ENCODE measurements around the gene CPA1.
"Not testable (repeated sequence)": the region's sequence is repeated elsewhere in the genome, so short reads cannot be mapped to it uniquely, and the experiment has no call there.

The CPA1 gene

GRCh38 chr7:130369110-130369711, 11.1 kb upstream of the CPA1 start:
- peak; percentile 68 for DNase-seq
- in situ Hi-C loops (cut with MboI; ENCODE audit: low pct_unique_long_range_greater_than_20kb, low sequenced_read_pairs): no loop called here

GRCh38 chr7:130369831-130370550, 10.3 kb upstream of the CPA1 start:
- in situ Hi-C loops (cut with MboI; ENCODE audit: low pct_unique_long_range_greater_than_20kb, low sequenced_read_pairs): no loop called here
- DNase-seq: no peak

- in situ Hi-C loops (cut with MboI; ENCODE audit: low pct_unique_long_range_greater_than_20kb, low sequenced_read_pairs): no loop called here
- DNase-seq: no peak
Observed at GRCh38 chr7:130371046-130371445, 9.2 kb upstream of the CPA1 start.

- no peak for DNase-seq
- in situ Hi-C loops (cut with MboI; ENCODE audit: low pct_unique_long_range_greater_than_20kb, low sequenced_read_pairs): no loop called here
Observed at GRCh38 chr7:130372402-130373165, 7.7 kb upstream of the CPA1 start.

GRCh38 chr7:130374507-130374906, 5.8 kb upstream of the CPA1 start:
- in situ Hi-C loops (cut with MboI; ENCODE audit: low pct_unique_long_range_greater_than_20kb, low sequenced_read_pairs): no loop called here
- no peak for DNase-seq

GRCh38 chr7:130376461-130376860, 3.8 kb upstream of the CPA1 start:
- DNase-seq; in situ Hi-C loops (cut with MboI; ENCODE audit: low pct_unique_long_range_greater_than_20kb, low sequenced_read_pairs): not testable (repeated sequence)

GRCh38 chr7:130377178-130377577, 3.1 kb upstream of the CPA1 start:
- DNase-seq: no peak
- in situ Hi-C loops (cut with MboI; ENCODE audit: low pct_unique_long_range_greater_than_20kb, low sequenced_read_pairs): no loop called here

- in situ Hi-C loops (cut with MboI; ENCODE audit: low pct_unique_long_range_greater_than_20kb, low sequenced_read_pairs): no loop called here
- DNase-seq: no peak
Observed at GRCh38 chr7:130379019-130379418, 1.3 kb upstream of the CPA1 start.

GRCh38 chr7:130379532-130379920, 768 bp upstream of the CPA1 start:
- in situ Hi-C loops (cut with MboI; ENCODE audit: low pct_unique_long_range_greater_than_20kb, low sequenced_read_pairs): no loop called here

GRCh38 chr7:130380861-130381455, 664 bp downstream of the CPA1 start:
- in situ Hi-C loops (cut with MboI; ENCODE audit: low pct_unique_long_range_greater_than_20kb, low sequenced_read_pairs): no loop called here
- DNase-seq: no peak

More at GRCh38 chr7:130379532-130379920, 768 bp upstream of the CPA1 start:
- no peak for DNase-seq

- no peak for DNase-seq
- in situ Hi-C loops (cut with MboI; ENCODE audit: low pct_unique_long_range_greater_than_20kb, low sequenced_read_pairs): no loop called here
Observed at GRCh38 chr7:130381468-130382312, 1.4 kb downstream of the CPA1 start.

- in situ Hi-C loops (cut with MboI; ENCODE audit: low pct_unique_long_range_greater_than_20kb, low sequenced_read_pairs): no loop called here
- no peak for DNase-seq
Observed at GRCh38 chr7:130383187-130383980, 3.1 kb downstream of the CPA1 start.

- in situ Hi-C loops (cut with MboI; ENCODE audit: low pct_unique_long_range_greater_than_20kb, low sequenced_read_pairs): no loop called here
- peak; percentile 36 for DNase-seq
Observed at GRCh38 chr7:130384371-130384801, 4.1 kb downstream of the CPA1 start.

- no peak for DNase-seq
- in situ Hi-C loops (cut with MboI; ENCODE audit: low pct_unique_long_range_greater_than_20kb, low sequenced_read_pairs): no loop called here
Observed at GRCh38 chr7:130384841-130385599, 4.7 kb downstream of the CPA1 start.

- DNase-seq: no peak
- in situ Hi-C loops (cut with MboI; ENCODE audit: low pct_unique_long_range_greater_than_20kb, low sequenced_read_pairs): no loop called here
Observed at GRCh38 chr7:130385600-130386066, 5.3 kb downstream of the CPA1 start.

GRCh38 chr7:130386876-130387275, 6.6 kb downstream of the CPA1 start:
- in situ Hi-C loops (cut with MboI; ENCODE audit: low pct_unique_long_range_greater_than_20kb, low sequenced_read_pairs): no loop called here

GRCh38 chr7:130387306-130387627, 7.0 kb downstream of the CPA1 start:
- in situ Hi-C loops (cut with MboI; ENCODE audit: low pct_unique_long_range_greater_than_20kb, low sequenced_read_pairs): no loop called here

More at GRCh38 chr7:130386876-130387275, 6.6 kb downstream of the CPA1 start:
- DNase-seq: no peak

More at GRCh38 chr7:130387306-130387627, 7.0 kb downstream of the CPA1 start:
- DNase-seq: no peak
